T-helper 2 cell treated with Interferon-gamma antibody and Interleukin-4, amounts not matched to agents 5 μg/mL and 100 μg/mL, for 36 hours (primary cell): ENCODE measurements around the gene MSRB1.

Source experiments
- DNase-seq: peaks from one replicate; pipeline ENCODE4 v3.0.0; 2021; ENCODE audit warnings: low spot score
- H3K27ac Mint-ChIP-seq: one replicate; pipeline ENCODE4 v1.8.0; 2021; ENCODE audit warnings: mild to moderate bottlenecking, mixed read lengths
- H3K27me3 Mint-ChIP-seq: one replicate; pipeline ENCODE4 v1.8.0; 2021; ENCODE audit warnings: low read depth, mixed read lengths
- H3K36me3 Mint-ChIP-seq: one replicate; pipeline ENCODE4 v1.8.0; 2021; ENCODE audit warnings: low read depth, mixed read lengths
- H3K4me1 Mint-ChIP-seq: one replicate; pipeline ENCODE4 v1.8.0; 2021; ENCODE audit warnings: low read depth, mixed read lengths
- H3K4me3 Mint-ChIP-seq: one replicate; pipeline ENCODE4 v1.8.0; 2022; ENCODE audit warnings: mild to moderate bottlenecking, moderate library complexity, mixed read lengths
- H3K9me3 Mint-ChIP-seq: one replicate; pipeline ENCODE4 v1.8.0; 2021; ENCODE audit warnings: mixed read lengths

MSRB1 gene

GRCh38 chr16:1982991-1983543 is 40.1 kb upstream of the MSRB1 start:
- peaks cover 10% of the 10 kb centered on the region for H3K36me3 Mint-ChIP-seq
- peaks cover 12% of the 10 kb centered on the region for H3K4me1 Mint-ChIP-seq
- peak overlapping the region; percentile 69 for H3K4me3 Mint-ChIP-seq
- no peak for DNase-seq
- H3K27me3 Mint-ChIP-seq = peaks cover 30% of the 10 kb centered on the region
- H3K27ac Mint-ChIP-seq = no peak overlapping the region
- no peaks in the 10 kb centered on the region for H3K9me3 Mint-ChIP-seq

DNA sequence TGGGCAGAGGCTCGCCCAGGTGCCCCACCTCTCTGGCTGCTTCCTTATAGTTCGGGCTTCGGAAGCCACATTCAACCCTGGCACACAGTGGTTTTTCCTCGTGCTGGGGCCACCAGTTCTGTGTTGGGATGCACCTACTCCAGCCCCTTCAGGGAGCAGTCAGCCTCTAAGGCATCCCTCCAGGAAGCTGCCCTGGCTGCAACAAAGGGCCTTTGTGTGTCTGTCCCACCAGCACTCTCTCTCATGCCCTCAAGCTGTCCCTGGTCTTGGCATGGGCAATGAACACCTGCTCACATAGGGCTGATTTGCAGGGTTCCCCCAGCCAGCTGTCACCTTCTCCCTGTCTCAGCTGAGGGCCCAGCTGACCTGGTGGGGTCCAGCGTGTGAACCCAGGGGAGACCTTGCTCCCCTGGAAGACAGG is 39.0 kb upstream of the MSRB1 start:
- H3K4me1 Mint-ChIP-seq = peaks cover 12% of the 10 kb centered on the region
- H3K9me3 Mint-ChIP-seq = no peaks in the 10 kb centered on the region
- no peak for DNase-seq
- H3K27ac Mint-ChIP-seq = no peak overlapping the region
- H3K27me3 Mint-ChIP-seq = peaks cover 30% of the 10 kb centered on the region
- H3K4me3 Mint-ChIP-seq = no peak overlapping the region
- peaks cover 12% of the 10 kb centered on the region for H3K36me3 Mint-ChIP-seq

GRCh38 chr16:1981398-1981836 is 38.4 kb upstream of the MSRB1 start, which contains the start of gene NOXO1:
Gene NOXO1 (minus strand): TSS chr16:1981469. CDS start chr16:1981179, 290 bp downstream.
- Mint-ChIP-seq H3K36me3 (peaks cover 6% of the 10 kb centered on the region), H3K27me3 (peaks cover 30% of the 10 kb centered on the region), H3K4me3 (no peak within 1 kb of the TSS), H3K4me1 (peaks cover 12% of the 10 kb centered on the region), H3K27ac (no peak within 1 kb of the TSS), H3K9me3 (no peaks in the 10 kb centered on the region)
- DNase-seq = no peak

DNA sequence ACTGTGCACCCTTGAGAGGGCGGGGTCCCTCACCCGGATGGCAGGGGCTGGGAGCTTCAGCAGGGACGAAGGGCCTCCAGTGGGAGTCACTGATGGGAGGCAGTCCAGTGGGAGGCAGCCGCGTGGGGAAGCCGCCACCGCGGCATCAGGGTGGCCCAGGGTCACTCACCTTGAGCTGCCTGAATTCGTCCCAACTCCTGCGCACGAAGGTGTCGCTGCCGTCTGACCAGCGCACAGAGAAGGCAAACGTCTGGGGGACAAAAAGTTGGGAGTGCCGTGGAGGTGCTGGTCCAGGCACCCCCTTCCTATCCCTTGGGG is 37.7 kb upstream of the MSRB1 start:
- peaks cover 12% of the 10 kb centered on the region for H3K4me1 Mint-ChIP-seq
- no peak for DNase-seq
- H3K4me3 Mint-ChIP-seq = no peak overlapping the region

GRCh38 chr16:1980030-1980769 is 37.2 kb upstream of the MSRB1 start:
- no peak for DNase-seq
- Mint-ChIP-seq H3K27me3 (peaks cover 30% of the 10 kb centered on the region), H3K9me3 (no peaks in the 10 kb centered on the region), H3K36me3 (peaks cover 7% of the 10 kb centered on the region), H3K4me3 (no peak overlapping the region), H3K27ac (no peak overlapping the region), H3K4me1 (peaks cover 9% of the 10 kb centered on the region)

More for the DNA sequence above, 37.7 kb upstream of the MSRB1 start:
- Mint-ChIP-seq H3K9me3 (no peaks in the 10 kb centered on the region), H3K27ac (no peak overlapping the region), H3K36me3 (peaks cover 7% of the 10 kb centered on the region), H3K27me3 (peaks cover 30% of the 10 kb centered on the region)

DNA sequence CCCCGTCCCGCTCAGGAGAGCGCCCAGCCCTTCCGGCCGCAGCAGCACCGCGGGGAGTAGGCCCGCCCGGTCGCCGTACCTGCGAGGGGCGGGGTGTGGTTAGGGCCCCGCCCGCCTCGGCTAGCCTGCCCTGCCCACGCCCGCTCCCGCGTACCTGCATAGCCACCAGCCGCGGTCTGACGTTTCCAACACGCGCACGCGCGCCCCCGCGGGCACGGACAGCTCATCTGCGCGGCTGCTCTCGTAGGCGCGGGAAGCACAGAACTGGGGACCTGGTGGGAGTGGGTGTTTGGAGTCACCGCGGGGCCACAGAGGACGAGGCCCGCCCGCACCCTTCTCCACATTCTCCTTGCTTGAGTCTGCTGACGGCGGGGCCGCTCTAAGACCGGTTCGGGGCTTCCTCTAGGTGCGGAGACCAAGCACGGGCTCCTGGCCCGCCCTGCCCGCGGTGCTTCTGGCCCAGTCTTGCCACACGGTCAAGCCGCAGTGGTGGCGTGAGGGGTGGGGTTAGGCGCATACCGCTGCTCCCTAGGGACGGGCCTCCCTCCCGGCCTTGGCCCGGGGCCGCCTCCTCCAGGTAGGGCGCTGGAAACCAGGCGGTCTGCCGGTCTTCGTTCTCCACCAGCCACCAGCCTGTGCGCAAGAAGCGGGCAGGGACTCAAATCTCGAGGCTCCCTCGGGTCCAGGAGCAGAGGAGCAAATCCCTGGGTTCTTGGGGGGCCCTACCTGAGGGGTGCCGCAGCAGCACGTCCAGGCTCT is 36.5 kb upstream of the MSRB1 start:
- DNase-seq = no peak
- Mint-ChIP-seq H3K36me3 (peaks cover 6% of the 10 kb centered on the region), H3K4me1 (peaks cover 4% of the 10 kb centered on the region), H3K27ac (no peak overlapping the region), H3K4me3 (no peak overlapping the region), H3K27me3 (peaks cover 30% of the 10 kb centered on the region), H3K9me3 (no peaks in the 10 kb centered on the region)

DNA sequence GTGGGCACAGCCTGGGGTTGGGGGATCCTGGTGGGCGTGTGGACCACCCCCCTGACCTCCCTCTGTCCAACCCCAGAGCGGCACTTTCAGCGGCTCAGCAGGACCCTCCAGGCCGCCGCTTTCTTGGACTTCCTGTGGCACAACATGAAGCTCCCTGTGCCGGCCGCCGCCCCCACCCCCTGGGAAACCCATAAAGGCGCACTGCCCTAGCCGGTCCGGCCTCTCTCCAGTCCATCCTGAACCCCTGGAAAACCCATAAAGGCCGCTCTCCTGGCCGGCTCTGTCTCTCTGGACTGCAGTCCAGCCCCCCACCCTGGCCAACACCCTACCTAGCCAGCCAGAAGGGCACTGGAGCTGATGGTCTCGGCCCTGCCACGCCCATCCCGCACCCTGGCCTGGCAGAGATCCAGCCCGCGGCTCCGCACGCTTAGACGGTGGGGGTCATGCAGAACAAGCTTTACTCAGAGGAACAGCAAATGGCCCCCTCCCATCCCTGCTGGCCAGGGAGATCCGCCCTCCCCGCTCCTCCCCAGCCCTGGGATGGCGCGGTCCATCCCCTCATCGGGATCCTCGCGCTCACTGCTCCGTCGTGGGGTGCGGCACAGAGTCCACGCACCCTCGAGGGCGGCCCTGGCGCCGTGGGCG is 35.6 kb upstream of the MSRB1 start:
- DNase-seq = no peak
- Mint-ChIP-seq H3K27me3 (peaks cover 30% of the 10 kb centered on the region), H3K9me3 (no peaks in the 10 kb centered on the region), H3K27ac (no peak overlapping the region), H3K4me3 (no peak overlapping the region), H3K36me3 (peaks cover 6% of the 10 kb centered on the region), H3K4me1 (peaks cover 4% of the 10 kb centered on the region)

- no peak for DNase-seq
- Mint-ChIP-seq H3K27me3 (peaks cover 25% of the 10 kb centered on the region), H3K9me3 (no peaks in the 10 kb centered on the region), H3K27ac (no peak overlapping the region), H3K4me3 (no peak overlapping the region), H3K4me1 (peaks cover 5% of the 10 kb centered on the region), H3K36me3 (peaks cover 6% of the 10 kb centered on the region)
Measured at GRCh38 chr16:1977875-1978268, 34.9 kb upstream of the MSRB1 start.

DNA sequence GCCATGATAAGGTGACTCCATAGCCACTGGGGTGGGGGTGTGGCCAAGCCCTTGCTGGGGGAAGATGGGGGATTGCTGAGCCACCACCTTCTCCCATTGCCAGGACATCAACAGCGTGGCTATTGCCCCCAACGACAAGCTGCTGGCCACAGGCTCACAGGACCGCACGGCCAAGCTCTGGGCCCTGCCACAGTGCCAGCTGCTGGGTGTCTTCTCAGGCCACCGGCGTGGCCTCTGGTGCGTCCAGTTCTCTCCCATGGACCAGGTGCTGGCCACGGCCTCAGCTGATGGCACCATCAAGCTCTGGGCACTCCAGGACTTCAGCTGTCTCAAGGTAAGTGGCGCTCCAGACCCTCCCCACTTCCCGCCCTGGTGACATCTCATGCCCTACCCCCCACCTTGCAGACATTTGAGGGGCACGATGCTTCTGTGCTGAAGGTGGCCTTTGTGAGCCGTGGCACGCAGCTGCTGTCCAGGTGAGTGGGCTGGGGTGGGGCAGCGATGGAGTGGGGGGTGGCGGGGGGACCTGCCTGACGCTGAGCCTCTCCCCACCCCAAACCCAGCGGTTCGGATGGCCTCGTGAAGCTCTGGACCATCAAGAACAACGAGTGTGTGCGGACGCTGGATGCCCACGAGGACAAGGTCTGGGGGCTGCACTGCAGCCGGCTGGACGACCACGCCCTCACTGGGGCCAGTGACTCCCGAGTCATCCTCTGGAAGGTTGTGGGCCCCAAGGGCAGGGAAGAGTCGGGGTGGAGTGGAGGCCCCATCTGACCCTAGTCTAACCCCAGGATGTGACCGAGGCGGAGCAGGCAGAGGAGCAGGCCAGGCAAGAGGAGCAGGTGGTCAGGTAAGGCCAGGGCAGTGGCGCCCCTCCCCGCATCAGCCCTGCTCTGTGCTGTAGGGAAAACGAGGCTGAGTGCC is 34.2 kb upstream of the MSRB1 start:
- Mint-ChIP-seq H3K27me3 (peaks cover 19% of the 10 kb centered on the region), H3K9me3 (no peaks in the 10 kb centered on the region), H3K36me3 (peaks cover 6% of the 10 kb centered on the region), H3K4me3 (no peak overlapping the region), H3K27ac (no peak overlapping the region), H3K4me1 (peaks cover 8% of the 10 kb centered on the region)
- DNase-seq = no peak

GRCh38 chr16:1976216-1976520 is 33.2 kb upstream of the MSRB1 start:
- Mint-ChIP-seq H3K27ac (no peak overlapping the region), H3K9me3 (no peaks in the 10 kb centered on the region), H3K4me3 (no peak overlapping the region), H3K36me3 (peaks cover 9% of the 10 kb centered on the region), H3K4me1 (peaks cover 11% of the 10 kb centered on the region), H3K27me3 (peaks cover 10% of the 10 kb centered on the region)
- no peak for DNase-seq

DNA sequence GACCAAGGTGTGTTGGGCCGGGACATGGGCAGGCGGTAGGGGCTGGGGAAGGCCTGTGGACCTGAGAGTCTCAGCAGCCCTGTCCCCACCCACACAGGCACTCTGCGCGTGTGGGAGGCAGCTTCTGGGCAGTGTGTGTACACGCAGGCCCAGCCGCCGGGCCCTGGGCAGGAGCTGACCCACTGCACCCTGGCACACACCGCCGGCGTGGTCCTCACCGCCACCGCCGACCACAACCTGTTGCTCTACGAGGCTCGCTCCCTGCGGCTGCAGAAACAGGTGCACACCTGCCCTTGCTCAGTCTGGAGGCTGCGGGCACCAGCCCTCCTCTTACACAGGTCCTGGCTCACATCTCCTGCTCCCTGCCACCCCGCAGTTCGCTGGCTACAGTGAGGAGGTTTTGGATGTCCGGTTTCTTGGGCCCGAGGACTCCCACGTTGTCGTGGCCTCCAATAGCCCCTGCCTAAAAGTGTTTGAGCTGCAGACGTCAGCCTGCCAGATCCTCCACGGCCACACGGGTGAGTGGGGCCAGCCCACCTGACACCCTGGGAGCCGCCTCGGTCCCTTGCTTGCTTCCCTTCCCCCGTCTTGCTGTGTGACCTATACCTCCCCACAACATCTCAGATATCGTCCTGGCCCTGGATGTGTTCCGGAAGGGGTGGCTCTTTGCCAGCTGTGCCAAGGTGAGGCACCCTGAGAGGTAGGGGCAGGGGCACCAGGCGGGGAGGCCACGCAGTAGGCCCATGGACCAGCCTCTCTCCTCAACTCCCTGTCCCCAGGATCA is 32.6 kb upstream of the MSRB1 start:
- H3K27ac Mint-ChIP-seq = no peak overlapping the region
- DNase-seq = no peak
- peaks cover 9% of the 10 kb centered on the region for H3K36me3 Mint-ChIP-seq
- H3K4me3 Mint-ChIP-seq = no peak overlapping the region
- peaks cover 14% of the 10 kb centered on the region for H3K4me1 Mint-ChIP-seq
- peaks cover 5% of the 10 kb centered on the region for H3K27me3 Mint-ChIP-seq
- H3K9me3 Mint-ChIP-seq = no peaks in the 10 kb centered on the region

- Mint-ChIP-seq H3K4me3 (no peak overlapping the region), H3K36me3 (peaks cover 9% of the 10 kb centered on the region), H3K4me1 (peaks cover 14% of the 10 kb centered on the region), H3K27me3 (no peaks in the 10 kb centered on the region), H3K9me3 (no peaks in the 10 kb centered on the region), H3K27ac (no peak overlapping the region)
- DNase-seq = no peak
Measured at GRCh38 chr16:1974157-1975070, 31.4 kb upstream of the MSRB1 start.
